ENCODE data around the gene FOSL1.

DNA sequence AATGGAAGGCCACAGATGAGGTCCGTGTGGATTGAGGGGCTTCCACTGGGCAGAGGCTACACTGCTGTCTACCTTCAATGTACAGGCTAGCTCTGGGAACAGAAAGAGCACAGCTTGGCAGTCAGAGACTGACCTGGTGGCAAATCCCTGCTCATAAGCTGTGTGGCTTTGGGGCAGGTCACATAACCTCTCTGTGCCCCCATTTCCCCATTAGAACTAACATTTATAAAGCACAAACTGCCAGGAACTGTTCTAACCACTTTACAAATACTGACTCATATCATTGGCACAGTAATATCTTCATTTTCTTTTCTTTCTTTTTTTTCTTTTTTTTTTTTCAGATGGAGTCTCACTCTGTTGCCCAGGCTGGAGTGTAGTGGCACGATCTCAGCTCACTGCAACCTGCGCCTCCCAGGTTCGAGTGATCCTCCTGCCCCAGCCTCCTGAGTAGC is 3.1 kb downstream of the FOSL1 start:
- TF ChIP-seq, protein P1, sequence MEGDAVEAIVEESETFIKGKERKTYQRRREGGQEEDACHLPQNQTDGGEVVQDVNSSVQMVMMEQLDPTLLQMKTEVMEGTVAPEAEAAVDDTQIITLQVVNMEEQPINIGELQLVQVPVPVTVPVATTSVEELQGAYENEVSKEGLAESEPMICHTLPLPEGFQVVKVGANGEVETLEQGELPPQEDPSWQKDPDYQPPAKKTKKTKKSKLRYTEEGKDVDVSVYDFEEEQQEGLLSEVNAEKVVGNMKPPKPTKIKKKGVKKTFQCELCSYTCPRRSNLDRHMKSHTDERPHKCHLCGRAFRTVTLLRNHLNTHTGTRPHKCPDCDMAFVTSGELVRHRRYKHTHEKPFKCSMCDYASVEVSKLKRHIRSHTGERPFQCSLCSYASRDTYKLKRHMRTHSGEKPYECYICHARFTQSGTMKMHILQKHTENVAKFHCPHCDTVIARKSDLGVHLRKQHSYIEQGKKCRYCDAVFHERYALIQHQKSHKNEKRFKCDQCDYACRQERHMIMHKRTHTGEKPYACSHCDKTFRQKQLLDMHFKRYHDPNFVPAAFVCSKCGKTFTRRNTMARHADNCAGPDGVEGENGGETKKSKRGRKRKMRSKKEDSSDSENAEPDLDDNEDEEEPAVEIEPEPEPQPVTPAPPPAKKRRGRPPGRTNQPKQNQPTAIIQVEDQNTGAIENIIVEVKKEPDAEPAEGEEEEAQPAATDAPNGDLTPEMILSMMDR (IDR thresholded peaks at IDR 0.05 in 4 of 5, conservative IDR thresholded peaks at IDR 0.05 in 1 of 5): no peak
- TF ChIP-seq POLR2A (IDR thresholded peaks at IDR 0.05): no peak
